ENCODE data around the gene ACTL7A. TPM values are rescaled to one million over a fixed set of nuclear protein-coding genes. Genes with fewer than 3 reads are reported as not detected.

The ACTL7A gene
- total and polyA plus RNA-seq, 2 of the 13 experiments (the other 11 are each of a cell fraction or from before 2014, with no cell fraction given) = not detected

DNA sequence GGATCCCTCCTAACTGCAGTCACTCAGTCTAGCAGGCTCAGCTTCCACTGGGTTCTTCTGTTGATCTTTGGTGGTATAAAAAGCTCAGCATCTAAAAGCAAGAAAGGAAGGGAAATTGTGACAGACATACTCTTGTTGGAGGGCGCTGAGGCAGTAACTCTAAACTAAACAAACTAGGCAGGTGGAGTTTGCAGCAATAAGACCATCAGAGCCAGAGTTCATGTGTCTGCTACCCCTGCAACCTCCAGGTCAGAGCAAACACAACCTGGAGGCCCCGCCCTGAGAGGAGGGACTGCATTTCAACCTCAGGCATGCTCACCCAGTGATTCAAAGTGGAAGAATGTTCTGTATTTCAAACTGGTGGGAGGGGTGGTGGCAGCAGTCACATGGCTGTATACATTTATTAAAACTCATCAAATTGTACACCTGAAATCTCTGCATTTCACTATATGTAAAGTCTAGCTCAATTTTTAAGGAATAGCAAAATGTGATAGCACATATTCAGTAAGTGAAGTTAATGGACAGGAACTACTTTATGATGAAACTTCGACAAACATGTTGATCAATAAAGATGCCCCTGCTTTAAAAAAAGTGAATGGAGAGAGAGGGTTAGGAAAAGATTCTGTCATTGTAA is 7.1 kb downstream of the ACTL7A start (continued):
- TF ChIP-seq RXRB (CRISPR knock-in tag; IDR thresholded peaks at IDR 0.05; ENCODE audit: borderline replicate concordance) = peak; percentile 90; the same call in 1 of the 2 replicates
- TF ChIP-seq, protein P1, sequence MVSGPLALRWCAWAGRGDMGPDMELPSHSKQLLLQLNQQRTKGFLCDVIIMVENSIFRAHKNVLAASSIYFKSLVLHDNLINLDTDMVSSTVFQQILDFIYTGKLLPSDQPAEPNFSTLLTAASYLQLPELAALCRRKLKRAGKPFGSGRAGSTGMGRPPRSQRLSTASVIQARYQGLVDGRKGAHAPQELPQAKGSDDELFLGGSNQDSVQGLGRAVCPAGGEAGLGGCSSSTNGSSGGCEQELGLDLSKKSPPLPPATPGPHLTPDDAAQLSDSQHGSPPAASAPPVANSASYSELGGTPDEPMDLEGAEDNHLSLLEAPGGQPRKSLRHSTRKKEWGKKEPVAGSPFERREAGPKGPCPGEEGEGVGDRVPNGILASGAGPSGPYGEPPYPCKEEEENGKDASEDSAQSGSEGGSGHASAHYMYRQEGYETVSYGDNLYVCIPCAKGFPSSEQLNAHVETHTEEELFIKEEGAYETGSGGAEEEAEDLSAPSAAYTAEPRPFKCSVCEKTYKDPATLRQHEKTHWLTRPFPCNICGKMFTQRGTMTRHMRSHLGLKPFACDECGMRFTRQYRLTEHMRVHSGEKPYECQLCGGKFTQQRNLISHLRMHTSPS (CRISPR knock-in tag; IDR thresholded peaks at IDR 0.05; ENCODE audit: low read depth) = peak; percentile 43; the same call in 1 of the 2 replicates
- TF ChIP-seq, protein P2, sequence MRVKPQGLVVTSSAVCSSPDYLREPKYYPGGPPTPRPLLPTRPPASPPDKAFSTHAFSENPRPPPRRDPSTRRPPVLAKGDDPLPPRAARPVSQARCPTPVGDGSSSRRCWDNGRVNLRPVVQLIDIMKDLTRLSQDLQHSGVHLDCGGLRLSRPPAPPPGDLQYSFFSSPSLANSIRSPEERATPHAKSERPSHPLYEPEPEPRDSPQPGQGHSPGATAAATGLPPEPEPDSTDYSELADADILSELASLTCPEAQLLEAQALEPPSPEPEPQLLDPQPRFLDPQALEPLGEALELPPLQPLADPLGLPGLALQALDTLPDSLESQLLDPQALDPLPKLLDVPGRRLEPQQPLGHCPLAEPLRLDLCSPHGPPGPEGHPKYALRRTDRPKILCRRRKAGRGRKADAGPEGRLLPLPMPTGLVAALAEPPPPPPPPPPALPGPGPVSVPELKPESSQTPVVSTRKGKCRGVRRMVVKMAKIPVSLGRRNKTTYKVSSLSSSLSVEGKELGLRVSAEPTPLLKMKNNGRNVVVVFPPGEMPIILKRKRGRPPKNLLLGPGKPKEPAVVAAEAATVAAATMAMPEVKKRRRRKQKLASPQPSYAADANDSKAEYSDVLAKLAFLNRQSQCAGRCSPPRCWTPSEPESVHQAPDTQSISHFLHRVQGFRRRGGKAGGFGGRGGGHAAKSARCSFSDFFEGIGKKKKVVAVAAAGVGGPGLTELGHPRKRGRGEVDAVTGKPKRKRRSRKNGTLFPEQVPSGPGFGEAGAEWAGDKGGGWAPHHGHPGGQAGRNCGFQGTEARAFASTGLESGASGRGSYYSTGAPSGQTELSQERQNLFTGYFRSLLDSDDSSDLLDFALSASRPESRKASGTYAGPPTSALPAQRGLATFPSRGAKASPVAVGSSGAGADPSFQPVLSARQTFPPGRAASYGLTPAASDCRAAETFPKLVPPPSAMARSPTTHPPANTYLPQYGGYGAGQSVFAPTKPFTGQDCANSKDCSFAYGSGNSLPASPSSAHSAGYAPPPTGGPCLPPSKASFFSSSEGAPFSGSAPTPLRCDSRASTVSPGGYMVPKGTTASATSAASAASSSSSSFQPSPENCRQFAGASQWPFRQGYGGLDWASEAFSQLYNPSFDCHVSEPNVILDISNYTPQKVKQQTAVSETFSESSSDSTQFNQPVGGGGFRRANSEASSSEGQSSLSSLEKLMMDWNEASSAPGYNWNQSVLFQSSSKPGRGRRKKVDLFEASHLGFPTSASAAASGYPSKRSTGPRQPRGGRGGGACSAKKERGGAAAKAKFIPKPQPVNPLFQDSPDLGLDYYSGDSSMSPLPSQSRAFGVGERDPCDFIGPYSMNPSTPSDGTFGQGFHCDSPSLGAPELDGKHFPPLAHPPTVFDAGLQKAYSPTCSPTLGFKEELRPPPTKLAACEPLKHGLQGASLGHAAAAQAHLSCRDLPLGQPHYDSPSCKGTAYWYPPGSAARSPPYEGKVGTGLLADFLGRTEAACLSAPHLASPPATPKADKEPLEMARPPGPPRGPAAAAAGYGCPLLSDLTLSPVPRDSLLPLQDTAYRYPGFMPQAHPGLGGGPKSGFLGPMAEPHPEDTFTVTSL (CRISPR knock-in tag; IDR thresholded peaks at IDR 0.05; ENCODE audit: borderline replicate concordance) = peak; percentile 60; the same call in 1 of the 2 replicates
- TF ChIP-seq ZNF790 (CRISPR knock-in tag; IDR thresholded peaks at IDR 0.05; ENCODE audit: borderline replicate concordance) = no peak
- no peak for TF ChIP-seq FIP1L1 (IDR thresholded peaks at IDR 0.05; ENCODE audit: borderline replicate concordance, insufficient read depth, low read depth, low read length)
- no peak for TF ChIP-seq SMARCE1 (IDR thresholded peaks at IDR 0.05; ENCODE audit: borderline replicate concordance)
- TF ChIP-seq ZNF709 (CRISPR knock-in tag; IDR thresholded peaks at IDR 0.05) = no peak
- TF ChIP-seq ZNF530 (CRISPR knock-in tag; IDR thresholded peaks at IDR 0.05; ENCODE audit: low read depth) = no peak
- TF ChIP-seq ZNF891 (CRISPR knock-in tag; IDR thresholded peaks at IDR 0.05) = no peak
- no peak for TF ChIP-seq EZH2 (conservative IDR thresholded peaks at IDR 0.05; ENCODE audit: low read depth, low read length)
- no peak for TF ChIP-seq KDM5B (CRISPR knock-in tag; IDR thresholded peaks at IDR 0.05; ENCODE audit: borderline replicate concordance)
- TF ChIP-seq, protein P3, sequence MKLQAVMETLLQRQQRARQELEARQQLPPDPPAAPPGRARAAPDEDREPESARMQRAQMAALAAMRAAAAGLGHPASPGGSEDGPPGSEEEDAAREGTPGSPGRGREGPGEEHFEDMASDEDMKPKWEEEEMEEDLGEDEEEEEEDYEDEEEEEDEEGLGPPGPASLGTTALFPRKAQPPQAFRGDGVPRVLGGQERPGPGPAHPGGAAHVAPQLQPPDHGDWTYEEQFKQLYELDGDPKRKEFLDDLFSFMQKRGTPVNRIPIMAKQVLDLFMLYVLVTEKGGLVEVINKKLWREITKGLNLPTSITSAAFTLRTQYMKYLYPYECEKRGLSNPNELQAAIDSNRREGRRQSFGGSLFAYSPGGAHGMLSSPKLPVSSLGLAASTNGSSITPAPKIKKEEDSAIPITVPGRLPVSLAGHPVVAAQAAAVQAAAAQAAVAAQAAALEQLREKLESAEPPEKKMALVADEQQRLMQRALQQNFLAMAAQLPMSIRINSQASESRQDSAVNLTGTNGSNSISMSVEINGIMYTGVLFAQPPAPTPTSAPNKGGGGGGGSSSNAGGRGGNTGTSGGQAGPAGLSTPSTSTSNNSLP (IDR thresholded peaks at IDR 0.05; ENCODE audit: low read depth, low read length) = peak; percentile 55
- TF ChIP-seq TEAD2 (CRISPR knock-in tag; IDR thresholded peaks at IDR 0.05) = no peak
- TF ChIP-seq, protein P4, sequence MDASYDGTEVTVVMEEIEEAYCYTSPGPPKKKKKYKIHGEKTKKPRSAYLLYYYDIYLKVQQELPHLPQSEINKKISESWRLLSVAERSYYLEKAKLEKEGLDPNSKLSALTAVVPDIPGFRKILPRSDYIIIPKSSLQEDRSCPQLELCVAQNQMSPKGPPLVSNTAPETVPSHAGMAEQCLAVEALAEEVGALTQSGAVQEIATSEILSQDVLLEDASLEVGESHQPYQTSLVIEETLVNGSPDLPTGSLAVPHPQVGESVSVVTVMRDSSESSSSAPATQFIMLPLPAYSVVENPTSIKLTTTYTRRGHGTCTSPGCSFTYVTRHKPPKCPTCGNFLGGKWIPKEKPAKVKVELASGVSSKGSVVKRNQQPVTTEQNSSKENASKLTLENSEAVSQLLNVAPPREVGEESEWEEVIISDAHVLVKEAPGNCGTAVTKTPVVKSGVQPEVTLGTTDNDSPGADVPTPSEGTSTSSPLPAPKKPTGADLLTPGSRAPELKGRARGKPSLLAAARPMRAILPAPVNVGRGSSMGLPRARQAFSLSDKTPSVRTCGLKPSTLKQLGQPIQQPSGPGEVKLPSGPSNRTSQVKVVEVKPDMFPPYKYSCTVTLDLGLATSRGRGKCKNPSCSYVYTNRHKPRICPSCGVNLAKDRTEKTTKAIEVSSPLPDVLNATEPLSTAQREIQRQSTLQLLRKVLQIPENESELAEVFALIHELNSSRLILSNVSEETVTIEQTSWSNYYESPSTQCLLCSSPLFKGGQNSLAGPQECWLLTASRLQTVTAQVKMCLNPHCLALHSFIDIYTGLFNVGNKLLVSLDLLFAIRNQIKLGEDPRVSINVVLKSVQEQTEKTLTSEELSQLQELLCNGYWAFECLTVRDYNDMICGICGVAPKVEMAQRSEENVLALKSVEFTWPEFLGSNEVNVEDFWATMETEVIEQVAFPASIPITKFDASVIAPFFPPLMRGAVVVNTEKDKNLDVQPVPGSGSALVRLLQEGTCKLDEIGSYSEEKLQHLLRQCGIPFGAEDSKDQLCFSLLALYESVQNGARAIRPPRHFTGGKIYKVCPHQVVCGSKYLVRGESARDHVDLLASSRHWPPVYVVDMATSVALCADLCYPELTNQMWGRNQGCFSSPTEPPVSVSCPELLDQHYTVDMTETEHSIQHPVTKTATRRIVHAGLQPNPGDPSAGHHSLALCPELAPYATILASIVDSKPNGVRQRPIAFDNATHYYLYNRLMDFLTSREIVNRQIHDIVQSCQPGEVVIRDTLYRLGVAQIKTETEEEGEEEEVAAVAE (CRISPR knock-in tag; IDR thresholded peaks at IDR 0.05; ENCODE audit: borderline replicate concordance) = no peak

Data from HepG2 (cell line).